Smooth muscle cell (in vitro differentiated cells): ENCODE results near the gene DENND1A. TPM values are rescaled to one million over a fixed set of nuclear protein-coding genes. Genes with fewer than 3 reads are reported as not detected.

Experiments
- DNase-seq: peaks from one replicate; lab custom pipeline; 2025; ENCODE audit not compliant: unreplicated experiment; lab: John Stamatoyannopoulos, UW
- H2AFZ ChIP-seq: fragments of 200-600 bp; sonication (generic); 2 replicates; pipeline ENCODE4 v1.6.0; 2016; ENCODE audit warnings: antibody characterized with exemption, low read depth, mild to moderate bottlenecking
- H3F3A ChIP-seq: fragments of 200-600 bp; sonication (generic); 2 replicates; pipeline ENCODE4 v1.6.0; 2017; ENCODE audit warnings: antibody characterized with exemption, low read depth
- H3K27ac ChIP-seq: fragments of 200-600 bp; sonication (generic); 2 replicates; pipeline ENCODE4 v1.5.1; 2016; ENCODE audit warnings: low read depth, mild to moderate bottlenecking
- H3K27me3 ChIP-seq: fragments of 200-600 bp; sonication (generic); 2 replicates; pipeline ENCODE4 v1.6.1; 2016; ENCODE audit warnings: low read depth, mild to moderate bottlenecking
- H3K36me3 ChIP-seq: fragments of 200-600 bp; sonication (generic); 2 replicates; pipeline ENCODE4 v1.5.1; 2016; ENCODE audit warnings: low read depth
- H3K4me1 ChIP-seq: fragments of 200-600 bp; sonication (generic); 2 replicates; pipeline ENCODE4 v1.5.1; 2016; ENCODE audit warnings: low read depth
- H3K4me2 ChIP-seq: fragments of 200-600 bp; sonication (generic); 2 replicates; pipeline ENCODE4 v1.6.0; 2016; ENCODE audit warnings: mild to moderate bottlenecking
- H3K4me3 ChIP-seq: fragments of 200-600 bp; sonication (generic); 2 replicates; pipeline ENCODE4 v1.5.1; 2016; ENCODE audit warnings: mild to moderate bottlenecking
- H3K79me2 ChIP-seq: fragments of 200-600 bp; sonication (generic); 2 replicates; pipeline ENCODE4 v1.6.0; 2016; ENCODE audit warnings: low read depth, mild to moderate bottlenecking
- H3K9ac ChIP-seq: fragments of 200-600 bp; sonication (generic); 2 replicates; pipeline ENCODE4 v1.6.0; 2016; ENCODE audit warnings: low read depth
- H3K9me3 ChIP-seq: fragments of 200-600 bp; sonication (generic); replicated peaks from 2 replicates; pipeline ENCODE4 v1.5.1; 2016; ENCODE audit warnings: low read depth
- H4K20me1 ChIP-seq: fragments of 200-600 bp; sonication (generic); 2 replicates; pipeline ENCODE4 v1.6.0; 2016; ENCODE audit warnings: low read depth
- WGBS: methylation state at CpG from one replicate; pipeline ENCODE4 v1.1.7; 2016; ENCODE audit warnings: low lambda C conversion rate; 5-methylcytosine and 5-hydroxymethylcytosine counted together
- polyA plus RNA-seq: library from polyadenylated mRNA; unstranded; fragments of >200 nt; fragmentation: Nextera tagmentation; extraction: Ambion mirVana; gene quantifications from 2 replicates; pipeline ENCODE4 v1.2.1, GENCODE V29; 2016
- total RNA-seq: library from RNA; depleted of rRNA; stranded (reverse); fragments of >200 nt; gene quantifications from 2 replicates; pipeline ENCODE4 v1.2.3, GENCODE V29; 2014
- TF ChIP-seq, protein P1 (sequence below): fragments of 200-600 bp; sonication (generic); IDR thresholded peaks from 2 replicates; pipeline ENCODE4 v1.5.1; 2017; ENCODE audit warnings: borderline replicate concordance, mild to moderate bottlenecking, antibody characterized with exemption; ENCODE audit not compliant: insufficient read depth, poor library complexity, severe bottlenecking

The DENND1A gene
- total and polyA plus RNA-seq, 2 experiments from 2014 or later, result 8.1 to 20.2 TPM

DNA sequence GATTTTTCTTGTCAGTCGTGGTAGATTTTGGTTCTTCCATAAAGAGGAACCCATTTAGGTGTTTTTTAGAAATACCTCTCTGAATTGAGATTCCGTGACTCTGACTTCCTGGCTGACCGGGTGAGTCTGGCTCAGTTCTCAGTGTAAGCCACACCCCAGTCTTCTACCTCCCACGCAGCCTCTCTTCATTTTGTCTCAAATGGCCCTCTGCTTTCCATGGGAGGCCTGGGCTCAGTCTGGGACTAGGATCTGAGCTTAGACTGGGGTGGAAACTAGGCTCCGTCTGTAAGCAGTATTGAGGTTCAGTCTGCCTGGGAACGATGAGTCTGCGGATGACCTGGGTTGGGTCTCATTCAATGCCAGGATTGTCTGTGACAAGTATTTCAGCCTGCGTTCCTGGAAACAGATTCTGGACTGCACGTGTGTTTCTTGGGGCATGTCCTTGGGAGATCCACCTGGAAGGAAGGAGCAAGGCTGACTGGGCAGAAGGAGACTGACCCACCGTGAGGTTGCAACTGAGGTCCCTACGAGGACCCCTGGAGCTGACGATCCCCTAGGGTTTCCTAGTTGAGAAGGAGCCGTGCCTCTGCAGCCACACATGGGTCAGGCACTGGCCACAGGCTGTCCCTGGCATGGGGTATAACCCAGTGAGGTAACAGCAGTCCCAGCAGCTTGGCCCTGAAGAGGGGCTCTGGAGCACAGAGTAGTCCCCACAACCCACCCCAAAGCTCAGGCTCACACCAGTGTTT lies 586.3 kb downstream of the DENND1A start:
- Histone ChIP-seq H4K20me1 (no peaks in the 10 kb centered on the region), H2AFZ (no peak overlapping the region), H3K36me3 (no peaks in the 10 kb centered on the region), H3K27me3 (no peaks in the 10 kb centered on the region), H3K4me2 (no peak overlapping the region), H3K9me3 (no peaks in the 10 kb centered on the region), H3K4me1 (no peaks in the 10 kb centered on the region), H3F3A (peaks cover 3% of the 10 kb centered on the region), H3K9ac (no peak overlapping the region), H3K79me2 (no peaks in the 10 kb centered on the region), H3K27ac (no peak overlapping the region), H3K4me3 (no peak overlapping the region)
- TF ChIP-seq, protein P1, sequence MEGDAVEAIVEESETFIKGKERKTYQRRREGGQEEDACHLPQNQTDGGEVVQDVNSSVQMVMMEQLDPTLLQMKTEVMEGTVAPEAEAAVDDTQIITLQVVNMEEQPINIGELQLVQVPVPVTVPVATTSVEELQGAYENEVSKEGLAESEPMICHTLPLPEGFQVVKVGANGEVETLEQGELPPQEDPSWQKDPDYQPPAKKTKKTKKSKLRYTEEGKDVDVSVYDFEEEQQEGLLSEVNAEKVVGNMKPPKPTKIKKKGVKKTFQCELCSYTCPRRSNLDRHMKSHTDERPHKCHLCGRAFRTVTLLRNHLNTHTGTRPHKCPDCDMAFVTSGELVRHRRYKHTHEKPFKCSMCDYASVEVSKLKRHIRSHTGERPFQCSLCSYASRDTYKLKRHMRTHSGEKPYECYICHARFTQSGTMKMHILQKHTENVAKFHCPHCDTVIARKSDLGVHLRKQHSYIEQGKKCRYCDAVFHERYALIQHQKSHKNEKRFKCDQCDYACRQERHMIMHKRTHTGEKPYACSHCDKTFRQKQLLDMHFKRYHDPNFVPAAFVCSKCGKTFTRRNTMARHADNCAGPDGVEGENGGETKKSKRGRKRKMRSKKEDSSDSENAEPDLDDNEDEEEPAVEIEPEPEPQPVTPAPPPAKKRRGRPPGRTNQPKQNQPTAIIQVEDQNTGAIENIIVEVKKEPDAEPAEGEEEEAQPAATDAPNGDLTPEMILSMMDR, result no peak
- DNase-seq, result no peak
- 78% methylated on average over 13 of the region's 13 CpGs for WGBS

DNA sequence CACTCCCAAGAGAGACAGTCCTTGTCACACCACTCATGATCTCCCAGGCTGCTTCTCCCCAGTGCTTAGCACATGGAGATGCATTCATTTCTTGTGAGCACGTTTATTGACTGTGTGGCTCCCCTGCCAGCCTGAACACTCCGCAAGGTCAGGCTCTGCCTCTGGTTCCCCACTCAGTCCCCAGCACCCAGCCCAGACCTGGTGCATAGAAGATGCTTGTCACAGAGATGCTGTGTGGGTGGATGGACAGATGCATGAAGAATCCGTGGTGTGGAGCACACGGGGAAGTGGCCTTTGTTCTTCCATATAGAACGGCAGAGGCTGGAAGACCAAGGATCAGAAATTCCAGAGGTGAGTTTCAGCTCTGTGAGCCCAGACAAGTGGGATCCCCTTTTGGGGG lies 587.7 kb downstream of the DENND1A start:
- H3K27ac ChIP-seq, result no peak overlapping the region
- peaks cover 3% of the 10 kb centered on the region for H3F3A ChIP-seq
- no peaks in the 10 kb centered on the region for H3K79me2 ChIP-seq
- H4K20me1 ChIP-seq, result no peaks in the 10 kb centered on the region
- 83% methylated on average over 5 of the region's 5 CpGs for WGBS
- no peaks in the 10 kb centered on the region for H3K36me3 ChIP-seq
- TF ChIP-seq, protein P1, result no peak
- no peaks in the 10 kb centered on the region for H3K27me3 ChIP-seq
- no peak overlapping the region for H3K4me2 ChIP-seq
- no peak overlapping the region for H2AFZ ChIP-seq
- no peak for DNase-seq
- no peak overlapping the region for H3K4me3 ChIP-seq
- H3K9ac ChIP-seq, result no peak overlapping the region
- no peaks in the 10 kb centered on the region for H3K9me3 ChIP-seq
- no peaks in the 10 kb centered on the region for H3K4me1 ChIP-seq

DNA sequence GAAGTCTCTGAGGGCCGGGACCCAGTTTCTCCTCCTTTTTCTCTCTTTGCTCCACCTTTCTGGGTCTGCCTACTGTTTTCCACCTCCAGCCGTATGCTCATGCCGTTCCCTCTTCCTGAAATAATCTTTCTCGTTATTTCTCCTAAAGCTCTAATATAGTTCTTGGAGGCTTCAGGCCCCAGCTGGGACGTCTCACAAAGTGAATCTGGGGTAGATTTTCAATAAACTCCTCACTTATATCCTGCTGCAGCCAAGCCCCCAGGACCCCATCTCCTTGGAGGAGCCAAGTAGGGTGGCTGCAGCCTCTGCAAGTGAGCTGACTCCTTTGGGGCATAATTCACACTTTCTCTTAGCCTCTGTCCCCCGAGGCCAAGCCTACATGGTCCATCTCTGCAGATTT lies 588.1 kb downstream of the DENND1A start:
- Histone ChIP-seq H3K27ac (no peak overlapping the region), H3F3A (peaks cover 3% of the 10 kb centered on the region), H3K9ac (no peak overlapping the region), H3K27me3 (no peaks in the 10 kb centered on the region), H3K9me3 (no peaks in the 10 kb centered on the region), H3K4me3 (no peak overlapping the region), H2AFZ (no peak overlapping the region), H3K79me2 (no peaks in the 10 kb centered on the region), H3K36me3 (no peaks in the 10 kb centered on the region), H3K4me1 (no peaks in the 10 kb centered on the region), H4K20me1 (no peaks in the 10 kb centered on the region), H3K4me2 (no peak overlapping the region)
- WGBS, result 88% methylated on average over 6 of the region's 6 CpGs
- TF ChIP-seq, protein P1, result no peak
- DNase-seq, result no peak
